GM12891 (cell line): ENCODE data around the gene DOK5.

ENCODE experiments used
- PAX5 ChIP-seq: IDR thresholded peaks from 2 replicates; pipeline ENCODE4 v1.6.1; 2011; ENCODE audit warnings: low read length, moderate library complexity, mild to moderate bottlenecking; ENCODE audit not compliant: insufficient read depth, severe bottlenecking
- POLR2A ChIP-seq: IDR thresholded peaks from 2 replicates; pipeline ENCODE4 v1.6.1; 2011; ENCODE audit warnings: low read depth, low read length, control low read depth
- POLR2AphosphoS5 ChIP-seq: IDR thresholded peaks from 2 replicates; pipeline ENCODE4 v1.6.1; 2011; ENCODE audit warnings: low read depth, low read length, control low read depth
- POU2F2 ChIP-seq: IDR thresholded peaks from 2 replicates; pipeline ENCODE4 v1.6.1; 2011; ENCODE audit warnings: low read depth, mild to moderate bottlenecking, control low read depth, low read length, moderate library complexity
- SPI1 ChIP-seq: IDR thresholded peaks from 2 replicates; pipeline ENCODE4 v1.6.1; 2011; ENCODE audit warnings: low read depth, low read length, control low read depth
- TAF1 ChIP-seq: IDR thresholded peaks from 2 replicates; pipeline ENCODE4 v1.6.1; 2011; ENCODE audit warnings: low read depth, low read length, control low read depth

DNA sequence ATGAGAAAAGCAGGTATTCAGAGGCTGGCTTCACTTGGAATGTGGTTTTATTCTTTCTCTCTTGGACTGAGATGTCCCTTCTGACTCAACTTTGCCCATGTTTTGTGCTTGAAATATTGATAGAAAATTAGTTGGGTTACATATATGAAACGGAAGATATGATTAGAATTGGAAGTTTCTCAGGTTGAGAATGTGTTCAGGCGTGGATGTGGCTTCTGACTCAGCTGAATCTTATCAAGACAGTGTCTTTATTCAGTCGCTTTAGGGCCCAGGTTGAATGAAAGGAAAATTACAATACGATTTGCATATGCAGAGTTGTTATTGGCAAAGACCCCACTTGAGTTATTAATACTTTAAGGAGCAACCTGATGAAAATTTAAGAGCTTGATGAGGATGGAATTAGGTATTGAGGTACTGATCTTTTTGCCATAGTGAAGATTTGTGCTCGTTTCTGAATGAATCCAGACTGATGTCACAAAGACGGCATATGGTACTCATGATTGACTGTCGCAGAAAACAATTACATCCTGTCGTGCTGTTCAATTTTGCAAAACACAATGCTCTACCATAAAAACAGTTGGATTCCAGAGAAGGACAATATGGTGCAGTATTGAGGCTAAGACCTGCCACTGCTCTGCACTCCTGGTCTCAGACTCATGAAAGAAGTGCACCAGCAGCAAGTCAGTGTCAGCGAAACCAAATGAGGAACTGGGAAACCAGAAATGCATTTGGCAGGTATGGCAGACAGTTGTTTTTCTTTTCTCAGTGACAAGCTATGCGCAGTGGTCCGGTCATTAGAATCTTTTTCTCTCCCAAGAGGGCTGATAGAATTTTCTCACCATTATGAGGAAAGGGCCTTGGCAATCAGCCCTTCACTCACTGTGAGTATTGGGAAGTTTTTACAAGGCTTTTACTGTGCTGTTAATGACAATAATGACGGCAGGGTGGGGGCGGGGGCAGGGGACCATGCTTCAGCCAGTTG is 158.3 kb downstream of the DOK5 start:
- no peak for TF ChIP-seq POLR2AphosphoS5
- TF ChIP-seq POLR2A, result no peak
- TF ChIP-seq TAF1, result no peak
- peak; percentile 100 for TF ChIP-seq SPI1
- TF ChIP-seq POU2F2, result no peak
- TF ChIP-seq PAX5, result peak; percentile 22
